ENCODE data around the gene CCNT2.
"Not testable (repeated sequence)": the region's sequence is repeated elsewhere in the genome, so short reads cannot be mapped to it uniquely, and the experiment has no call there.

DNA sequence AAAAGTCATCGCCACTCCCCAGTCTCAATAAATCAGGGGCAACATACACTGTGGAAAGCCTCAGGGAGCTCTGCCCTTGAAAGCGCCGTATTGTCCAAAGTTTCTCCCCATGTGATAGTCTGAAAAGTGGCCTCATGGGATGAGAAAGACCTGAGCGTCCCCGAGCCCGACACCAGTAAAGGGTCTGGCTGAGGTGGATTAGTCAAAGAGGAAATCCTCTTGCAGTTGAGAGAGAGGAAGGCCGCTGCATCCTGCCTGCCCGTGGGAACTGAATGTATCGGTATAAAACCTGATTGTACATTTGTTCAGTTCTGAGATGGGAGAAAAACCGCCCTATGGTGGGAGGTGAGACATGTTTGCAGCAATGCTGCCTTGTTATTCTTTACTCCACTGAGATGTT lies 48.5 kb downstream of the CCNT2 start:
- TF ChIP-seq, protein P1, sequence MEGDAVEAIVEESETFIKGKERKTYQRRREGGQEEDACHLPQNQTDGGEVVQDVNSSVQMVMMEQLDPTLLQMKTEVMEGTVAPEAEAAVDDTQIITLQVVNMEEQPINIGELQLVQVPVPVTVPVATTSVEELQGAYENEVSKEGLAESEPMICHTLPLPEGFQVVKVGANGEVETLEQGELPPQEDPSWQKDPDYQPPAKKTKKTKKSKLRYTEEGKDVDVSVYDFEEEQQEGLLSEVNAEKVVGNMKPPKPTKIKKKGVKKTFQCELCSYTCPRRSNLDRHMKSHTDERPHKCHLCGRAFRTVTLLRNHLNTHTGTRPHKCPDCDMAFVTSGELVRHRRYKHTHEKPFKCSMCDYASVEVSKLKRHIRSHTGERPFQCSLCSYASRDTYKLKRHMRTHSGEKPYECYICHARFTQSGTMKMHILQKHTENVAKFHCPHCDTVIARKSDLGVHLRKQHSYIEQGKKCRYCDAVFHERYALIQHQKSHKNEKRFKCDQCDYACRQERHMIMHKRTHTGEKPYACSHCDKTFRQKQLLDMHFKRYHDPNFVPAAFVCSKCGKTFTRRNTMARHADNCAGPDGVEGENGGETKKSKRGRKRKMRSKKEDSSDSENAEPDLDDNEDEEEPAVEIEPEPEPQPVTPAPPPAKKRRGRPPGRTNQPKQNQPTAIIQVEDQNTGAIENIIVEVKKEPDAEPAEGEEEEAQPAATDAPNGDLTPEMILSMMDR (conservative IDR thresholded peaks at IDR 0.05; ENCODE audit: low read depth, low read length) = not testable (repeated sequence)
- not testable (repeated sequence) for TF ChIP-seq EZH2 (IDR thresholded peaks at IDR 0.05; ENCODE audit: borderline replicate concordance, low read depth, low read length, poor library complexity, severe bottlenecking)
